GM23248 (cell line): ENCODE measurements around the gene ALDH3B1. TPM values are rescaled to one million over a fixed set of nuclear protein-coding genes. Genes with fewer than 3 reads are reported as not detected.

Source experiments
- DNase-seq: peaks from one replicate; pipeline ENCODE4 v3.0.0-alpha.2; 2015
- H2AFZ ChIP-seq: fragments of 200-600 bp; sonication (generic); 2 replicates; pipeline ENCODE4 v1.6.1; 2016; ENCODE audit warnings: antibody characterized with exemption
- H3F3A ChIP-seq: fragments of 200-600 bp; sonication (generic); 2 replicates; pipeline ENCODE4 v1.6.1; 2016; ENCODE audit warnings: mild to moderate bottlenecking, antibody characterized with exemption, mixed run types; ENCODE audit not compliant: insufficient read depth
- H3K27ac ChIP-seq: fragments of 200-600 bp; sonication (generic); 2 replicates; pipeline ENCODE4 v1.5.1; 2016; ENCODE audit warnings: mild to moderate bottlenecking
- H3K27me3 ChIP-seq: fragments of 200-600 bp; sonication (generic); replicated peaks from 2 replicates; pipeline ENCODE4 v1.6.1; 2016; ENCODE audit warnings: mild to moderate bottlenecking; ENCODE audit not compliant: insufficient read depth
- H3K36me3 ChIP-seq: fragments of 200-600 bp; sonication (generic); 2 replicates; pipeline ENCODE4 v1.6.1; 2016; ENCODE audit warnings: low read depth, mild to moderate bottlenecking
- H3K4me1 ChIP-seq: fragments of 200-600 bp; sonication (generic); 2 replicates; pipeline ENCODE4 v1.6.1; 2016; ENCODE audit warnings: mild to moderate bottlenecking; ENCODE audit not compliant: insufficient read depth
- H3K4me2 ChIP-seq: fragments of 200-600 bp; sonication (generic); one replicate; pipeline ENCODE4 v1.6.1; 2016; ENCODE audit warnings: mild to moderate bottlenecking; ENCODE audit not compliant: unreplicated experiment
- H3K4me3 ChIP-seq: fragments of 200-600 bp; sonication (generic); 2 replicates; pipeline ENCODE4 v1.5.1; 2016; ENCODE audit warnings: mild to moderate bottlenecking
- H3K79me2 ChIP-seq: fragments of 200-600 bp; sonication (generic); 2 replicates; pipeline ENCODE4 v1.6.1; 2016; ENCODE audit warnings: mild to moderate bottlenecking; ENCODE audit not compliant: insufficient read depth
- H3K9ac ChIP-seq: fragments of 200-600 bp; sonication (generic); 2 replicates; pipeline ENCODE4 v1.6.1; 2016; ENCODE audit warnings: mild to moderate bottlenecking
- H3K9me2 ChIP-seq: fragments of 200-600 bp; sonication (generic); 2 replicates; pipeline ENCODE4 v1.6.1; 2016; ENCODE audit warnings: mixed run types, mild to moderate bottlenecking, moderate library complexity; ENCODE audit not compliant: insufficient read depth
- H3K9me3 ChIP-seq: fragments of 200-600 bp; sonication (generic); one replicate; pipeline ENCODE4 v1.6.1; 2017; ENCODE audit warnings: low read depth
- H4K20me1 ChIP-seq: fragments of 200-600 bp; sonication (generic); 2 replicates; pipeline ENCODE4 v1.6.0; 2016; ENCODE audit not compliant: insufficient read depth
- EZH2 ChIP-seq: fragments of 200-600 bp; sonication (generic); IDR thresholded peaks from 2 replicates; pipeline ENCODE4 v1.6.1; 2018; ENCODE audit warnings: antibody characterized with exemption, mild to moderate bottlenecking; ENCODE audit not compliant: insufficient read depth, poor library complexity, severe bottlenecking
- EZH2phosphoT487 ChIP-seq: fragments of 200-600 bp; sonication (generic); IDR thresholded peaks from 2 replicates; pipeline ENCODE4 v1.6.1; 2018; ENCODE audit warnings: antibody characterized with exemption, moderate library complexity, mild to moderate bottlenecking, low read depth; ENCODE audit not compliant: insufficient read depth
- WGBS, 2 experiments: methylation state at CpG; one replicate each; pipeline ENCODE4 v1.1.6; 2015 to 2017; ENCODE audit warnings: low lambda C conversion rate in 2 of 2, low coverage in 1 of 2; ENCODE audit errors: missing lambda C conversion rate in 2 of 2; 5-methylcytosine and 5-hydroxymethylcytosine counted together
- in situ Hi-C: fragments of 300-500 bp; cut with MboI; formaldehyde crosslinking; loops from 2 replicates; pipeline ENCODE4 v1.15.0; 2020
- polyA plus RNA-seq: library from polyadenylated mRNA; unstranded; fragments of >200 nt; fragmentation: Nextera tagmentation; extraction: Ambion mirVana; gene quantifications from 2 replicates; pipeline ENCODE4 v1.2.1, GENCODE V29; 2016
- total RNA-seq: library from RNA; depleted of rRNA; stranded (reverse); fragments of >200 nt; shearing (Covaris generic); gene quantifications from 2 replicates; pipeline ENCODE4 v1.2.3, GENCODE V29; 2014

The ALDH3B1 gene
- total and polyA plus RNA-seq, 2 experiments from 2014 or later = 42.7 to 63.9 TPM

DNA sequence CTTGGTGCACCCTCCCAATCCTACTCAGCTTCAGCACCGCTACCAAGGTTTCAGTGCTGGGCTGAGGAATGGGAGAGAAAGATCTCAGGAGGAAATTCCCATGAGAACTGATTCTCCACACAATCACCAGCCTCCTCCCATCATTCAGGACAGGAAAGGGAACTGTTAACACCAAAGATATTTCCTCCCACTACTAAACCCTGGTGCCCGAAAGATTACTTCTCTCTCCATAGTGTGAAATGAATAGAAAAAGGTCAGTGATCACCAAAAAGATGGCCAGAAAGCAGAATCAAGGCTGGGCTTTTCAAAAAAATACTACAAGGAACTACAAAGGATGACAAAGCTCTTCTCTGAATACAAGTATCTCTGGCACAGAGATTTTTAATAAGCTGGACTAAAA, 54.8 kb downstream of the ALDH3B1 start:
- DNase-seq = no peak
- Histone ChIP-seq H3K9ac (no peak overlapping the region), H3K36me3 (no peaks in the 10 kb centered on the region), H3K4me1 (no peaks in the 10 kb centered on the region), H3K4me3 (no peak overlapping the region), H3K27me3 (no peaks in the 10 kb centered on the region), H2AFZ (no peak overlapping the region), H4K20me1 (no peaks in the 10 kb centered on the region), H3K9me3 (no peaks in the 10 kb centered on the region), H3K27ac (no peak overlapping the region), H3F3A (no peaks in the 10 kb centered on the region), H3K9me2 (no peaks in the 10 kb centered on the region), H3K4me2 (no peak overlapping the region), H3K79me2 (no peaks in the 10 kb centered on the region)
- WGBS, 2 experiments = 100% methylated on average over 2 of the region's 2 CpGs
- TF ChIP-seq EZH2 (no peak), EZH2phosphoT487 (no peak)
- in situ Hi-C loops = no loop called here

DNA sequence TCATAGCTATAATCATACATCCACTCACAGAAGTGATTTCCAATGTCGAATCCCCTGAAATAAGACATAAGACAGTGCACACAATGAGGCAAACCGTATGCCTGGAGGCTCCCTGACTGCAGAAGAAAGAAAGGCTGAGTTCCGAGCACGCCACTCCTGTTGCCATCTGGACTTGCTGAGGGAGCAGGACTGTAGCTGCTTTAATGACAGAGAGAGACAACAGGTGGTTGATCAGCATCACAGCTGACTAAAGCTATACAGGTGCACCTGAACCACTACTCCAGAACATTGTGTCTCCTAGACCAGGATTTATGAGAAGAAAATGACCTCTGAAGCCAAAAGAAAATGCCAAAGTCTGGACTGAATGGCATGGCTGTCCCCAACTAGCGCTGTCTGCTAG, 55.7 kb downstream of the ALDH3B1 start:
- no peaks in the 10 kb centered on the region for H3F3A ChIP-seq
- no peaks in the 10 kb centered on the region for H3K9me3 ChIP-seq
- no peak for TF ChIP-seq EZH2phosphoT487
- TF ChIP-seq EZH2 = no peak
- H3K4me1 ChIP-seq = no peaks in the 10 kb centered on the region
- H3K79me2 ChIP-seq = no peaks in the 10 kb centered on the region
- H3K27ac ChIP-seq = no peak overlapping the region
- in situ Hi-C loops = no loop called here
- no peaks in the 10 kb centered on the region for H3K9me2 ChIP-seq
- H3K4me3 ChIP-seq = no peak overlapping the region
- 91 to 96% methylated on average over 5 of the region's 5 CpGs for WGBS, 2 experiments
- H4K20me1 ChIP-seq = no peaks in the 10 kb centered on the region
- H3K36me3 ChIP-seq = no peaks in the 10 kb centered on the region
- no peak overlapping the region for H3K9ac ChIP-seq
- no peaks in the 10 kb centered on the region for H3K27me3 ChIP-seq
- no peak overlapping the region for H2AFZ ChIP-seq
- H3K4me2 ChIP-seq = no peak overlapping the region
- no peak for DNase-seq

GRCh38 chr11:68066742-68067141, 56.6 kb downstream of the ALDH3B1 start:
- Histone ChIP-seq H4K20me1 (no peaks in the 10 kb centered on the region), H3K79me2 (no peaks in the 10 kb centered on the region), H3K4me3 (no peak overlapping the region), H3K4me2 (no peak overlapping the region), H3F3A (no peaks in the 10 kb centered on the region), H3K36me3 (no peaks in the 10 kb centered on the region), H3K27ac (no peak overlapping the region), H3K9me2 (no peaks in the 10 kb centered on the region), H3K4me1 (no peaks in the 10 kb centered on the region), H3K9me3 (no peaks in the 10 kb centered on the region), H3K9ac (no peak overlapping the region), H3K27me3 (no peaks in the 10 kb centered on the region), H2AFZ (no peak overlapping the region)
- no peak for DNase-seq
- WGBS, 2 experiments = 83 to 86% methylated on average over 3 of the region's 3 CpGs
- in situ Hi-C loops = no loop called here
- TF ChIP-seq EZH2 = no peak
- TF ChIP-seq EZH2phosphoT487 = no peak

- Histone ChIP-seq H3K4me3 (no peak overlapping the region), H3K9me3 (no peaks in the 10 kb centered on the region), H3K9me2 (no peaks in the 10 kb centered on the region), H4K20me1 (no peaks in the 10 kb centered on the region), H3K36me3 (0 out of 2 replicates have a peak, but pooled peaks cover 3% of the 10 kb centered on the region), H2AFZ (no peak overlapping the region), H3K9ac (no peak overlapping the region), H3K27ac (no peak overlapping the region), H3K4me1 (no peaks in the 10 kb centered on the region), H3K27me3 (no peaks in the 10 kb centered on the region), H3F3A (no peaks in the 10 kb centered on the region), H3K4me2 (no peak overlapping the region), H3K79me2 (no peaks in the 10 kb centered on the region)
- in situ Hi-C loops = no loop called here
- 91 to 93% methylated on average over 5 of the region's 5 CpGs for WGBS, 2 experiments
- no peak for DNase-seq
- TF ChIP-seq EZH2 (no peak), EZH2phosphoT487 (no peak)
Measured at GRCh38 chr11:68067991-68068390, 57.9 kb downstream of the ALDH3B1 start.

DNA sequence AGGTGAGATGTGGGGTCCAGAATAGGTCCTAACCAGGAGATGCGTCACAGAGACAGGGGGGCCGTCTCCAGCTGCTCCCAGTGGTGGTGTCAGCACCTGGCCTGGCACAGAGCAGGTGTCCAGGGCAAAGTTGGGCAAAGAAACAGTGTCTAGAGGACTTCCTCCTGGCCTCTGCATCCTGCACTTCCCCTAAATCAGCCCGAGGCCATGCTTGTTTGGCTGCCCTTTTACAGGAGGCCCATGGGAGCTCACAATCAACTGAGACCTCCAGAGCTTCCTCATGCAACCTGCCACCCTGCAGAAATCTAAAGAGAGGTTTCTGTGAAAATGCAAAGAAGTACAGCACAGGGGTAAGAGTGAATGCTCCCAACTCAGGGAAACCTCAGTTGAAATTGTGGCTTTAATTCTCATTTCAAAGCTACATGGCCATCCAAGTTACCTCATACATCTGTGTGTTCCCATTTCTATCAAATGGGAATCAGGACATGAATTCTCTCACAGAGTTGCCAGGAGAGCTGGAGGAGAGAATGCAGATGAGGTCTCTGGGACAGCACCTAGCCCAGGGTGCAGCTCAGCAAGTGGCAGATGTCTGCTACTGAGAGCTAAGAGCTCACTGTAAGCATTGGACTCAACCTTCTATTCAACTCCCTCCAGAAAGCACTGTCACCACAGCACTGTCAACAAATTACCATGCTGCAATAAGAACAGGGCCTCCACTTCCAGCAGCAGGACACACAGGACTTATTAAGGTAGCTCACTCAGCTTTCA, 61.3 kb downstream of the ALDH3B1 start:
- no peaks in the 10 kb centered on the region for H3K79me2 ChIP-seq
- in situ Hi-C loops = no loop called here
- DNase-seq = no peak
- H3K36me3 ChIP-seq = 0 out of 2 replicates have a peak, but pooled peaks cover 3% of the 10 kb centered on the region
- no peaks in the 10 kb centered on the region for H3F3A ChIP-seq
- no peak overlapping the region for H3K9ac ChIP-seq
- H3K27me3 ChIP-seq = no peaks in the 10 kb centered on the region
- 96 to 97% methylated on average over 3 of the region's 3 CpGs for WGBS, 2 experiments
- no peaks in the 10 kb centered on the region for H4K20me1 ChIP-seq
- H3K9me2 ChIP-seq = no peaks in the 10 kb centered on the region
- TF ChIP-seq EZH2 = no peak
- no peak for TF ChIP-seq EZH2phosphoT487
- no peak overlapping the region for H3K4me3 ChIP-seq
- no peak overlapping the region for H3K4me2 ChIP-seq
- H3K4me1 ChIP-seq = no peaks in the 10 kb centered on the region
- no peak overlapping the region for H2AFZ ChIP-seq
- H3K9me3 ChIP-seq = no peaks in the 10 kb centered on the region
- H3K27ac ChIP-seq = no peak overlapping the region
